Measurements from ENCODE around the gene TFF3. TPM values are rescaled to one million over a fixed set of nuclear protein-coding genes. Genes with fewer than 3 reads are reported as not detected.

The TFF3 gene
- total RNA-seq, 1 experiment from 2014 or later: not detected

DNA sequence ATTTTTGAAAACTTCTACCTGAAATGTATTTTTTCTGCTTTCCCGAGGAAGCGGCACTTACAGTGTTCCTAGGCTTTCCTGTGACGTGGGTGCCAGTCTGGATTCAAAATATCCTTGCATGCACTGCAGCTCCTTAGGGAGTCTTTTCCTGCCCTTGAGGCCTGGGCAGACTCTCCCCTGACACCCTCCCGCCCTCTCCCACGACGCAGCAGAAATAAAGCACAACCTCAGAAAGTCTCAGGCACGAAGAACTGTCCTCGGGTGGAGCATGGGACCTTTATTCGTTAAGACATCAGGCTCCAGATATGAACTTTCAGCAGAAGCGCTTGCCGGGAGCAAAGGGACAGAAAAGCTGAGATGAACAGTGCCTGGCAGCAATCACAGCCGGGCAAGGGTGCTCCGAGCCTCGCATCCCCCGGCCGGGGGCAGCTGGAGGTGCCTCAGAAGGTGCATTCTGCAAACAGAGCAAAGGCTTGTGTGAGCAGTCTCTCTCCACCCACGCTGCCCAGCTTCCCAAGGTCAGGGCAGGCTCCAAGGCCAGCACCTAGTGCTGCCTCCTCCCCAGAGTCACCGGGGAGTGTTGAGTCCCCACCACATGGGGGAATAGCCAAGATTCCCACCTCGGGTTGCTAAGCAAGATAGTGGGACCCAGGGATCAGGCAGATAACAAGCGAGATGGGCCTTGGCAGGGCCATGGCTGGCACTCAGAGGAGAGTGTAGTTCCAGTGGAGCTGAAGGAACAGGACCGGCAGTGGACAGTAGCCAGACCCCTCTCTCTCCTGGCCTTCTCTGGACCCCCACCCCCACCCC, 3.2 kb downstream of the TFF3 start:
- no peaks in the 10 kb centered on the region for H3K36me3 ChIP-seq (ENCODE audit: low read depth)
- H2AFZ ChIP-seq: no peak overlapping the region
- H3K4me3 ChIP-seq: no peak overlapping the region
- no peaks in the 10 kb centered on the region for H3K4me1 ChIP-seq (replicated peaks; ENCODE audit: insufficient read depth)
- H3K27ac ChIP-seq: no peak overlapping the region
- intact Hi-C loops (cut with micrococcal nuclease; ENCODE audit: unreplicated experiment): no loop called here
- BruUV-seq (replicated peaks): no TSS peak
- H3K9me2 ChIP-seq (ENCODE audit: insufficient read depth): no peaks in the 10 kb centered on the region
- CTCF ChIA-PET: interaction anchor here (0.6 to 0.7 kb wide), 2 partner anchors 55 to 268 kb away, joined by 4 to 7 read pairs; partner anchors contain the start of gene TFF1
- H3K27me3 ChIP-seq (ENCODE audit: insufficient read depth, low read depth): no peaks in the 10 kb centered on the region
- DNase-seq: no peak
- H3F3A ChIP-seq (ENCODE audit: insufficient read depth, low read depth): no peaks in the 10 kb centered on the region
- POLR2A ChIA-PET (ENCODE audit: unreplicated experiment): no interaction called here
- TF ChIP-seq, protein P1, sequence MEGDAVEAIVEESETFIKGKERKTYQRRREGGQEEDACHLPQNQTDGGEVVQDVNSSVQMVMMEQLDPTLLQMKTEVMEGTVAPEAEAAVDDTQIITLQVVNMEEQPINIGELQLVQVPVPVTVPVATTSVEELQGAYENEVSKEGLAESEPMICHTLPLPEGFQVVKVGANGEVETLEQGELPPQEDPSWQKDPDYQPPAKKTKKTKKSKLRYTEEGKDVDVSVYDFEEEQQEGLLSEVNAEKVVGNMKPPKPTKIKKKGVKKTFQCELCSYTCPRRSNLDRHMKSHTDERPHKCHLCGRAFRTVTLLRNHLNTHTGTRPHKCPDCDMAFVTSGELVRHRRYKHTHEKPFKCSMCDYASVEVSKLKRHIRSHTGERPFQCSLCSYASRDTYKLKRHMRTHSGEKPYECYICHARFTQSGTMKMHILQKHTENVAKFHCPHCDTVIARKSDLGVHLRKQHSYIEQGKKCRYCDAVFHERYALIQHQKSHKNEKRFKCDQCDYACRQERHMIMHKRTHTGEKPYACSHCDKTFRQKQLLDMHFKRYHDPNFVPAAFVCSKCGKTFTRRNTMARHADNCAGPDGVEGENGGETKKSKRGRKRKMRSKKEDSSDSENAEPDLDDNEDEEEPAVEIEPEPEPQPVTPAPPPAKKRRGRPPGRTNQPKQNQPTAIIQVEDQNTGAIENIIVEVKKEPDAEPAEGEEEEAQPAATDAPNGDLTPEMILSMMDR (conservative IDR thresholded peaks at IDR 0.05): no peak
- no peak for TF ChIP-seq EZH2 (IDR thresholded peaks at IDR 0.05; ENCODE audit: low read depth)
- H3K9me3 ChIP-seq (ENCODE audit: insufficient read depth, low read depth): no peaks in the 10 kb centered on the region
- H3K4me2 ChIP-seq: no peak overlapping the region
- H3K79me2 ChIP-seq (ENCODE audit: low read depth): no peaks in the 10 kb centered on the region
- no peaks in the 10 kb centered on the region for H4K20me1 ChIP-seq (ENCODE audit: insufficient read depth)

DNA sequence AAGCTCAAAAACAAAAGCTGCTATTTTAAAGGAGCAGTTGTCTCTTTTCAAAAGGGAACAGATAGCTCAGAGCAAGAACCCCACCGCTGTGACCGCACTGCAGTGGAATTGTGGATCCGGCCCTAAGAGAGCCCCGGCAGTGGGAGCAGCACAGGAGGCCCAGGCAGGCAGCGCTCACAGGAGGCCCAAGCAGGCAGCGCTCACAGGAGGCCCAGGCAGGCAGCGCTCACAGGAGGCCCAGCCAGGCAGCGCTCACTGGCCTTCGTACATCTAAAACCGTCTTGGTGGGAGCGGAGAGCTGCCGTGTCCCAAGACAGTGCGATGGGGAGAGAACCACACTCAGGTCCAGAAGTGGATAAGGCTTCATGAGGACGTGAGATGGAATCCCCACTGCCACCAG, 4.0 kb downstream of the TFF3 start:
- POLR2A ChIA-PET (ENCODE audit: unreplicated experiment): no interaction called here
- no peak for DNase-seq
- CTCF ChIA-PET: interaction anchor here (0.6 kb wide), 1 partner anchor 269 kb away, joined by 4 read pairs; no protein-coding TSS in a partner anchor
- H3K4me3 ChIP-seq: no peak overlapping the region
- H3K27ac ChIP-seq: no peak overlapping the region
- H3K4me2 ChIP-seq: no peak overlapping the region
- no peak overlapping the region for H2AFZ ChIP-seq
- intact Hi-C loops (cut with micrococcal nuclease; ENCODE audit: unreplicated experiment): no loop called here
- H3F3A ChIP-seq (ENCODE audit: insufficient read depth, low read depth): no peaks in the 10 kb centered on the region
- TF ChIP-seq, protein P1 (conservative IDR thresholded peaks at IDR 0.05): no peak
- TF ChIP-seq EZH2 (IDR thresholded peaks at IDR 0.05; ENCODE audit: low read depth): no peak
- no TSS peak for BruUV-seq (replicated peaks)
- H4K20me1 ChIP-seq (ENCODE audit: insufficient read depth): no peaks in the 10 kb centered on the region
- H3K36me3 ChIP-seq (ENCODE audit: low read depth): no peaks in the 10 kb centered on the region
- no peaks in the 10 kb centered on the region for H3K79me2 ChIP-seq (ENCODE audit: low read depth)
- no peaks in the 10 kb centered on the region for H3K9me3 ChIP-seq (ENCODE audit: insufficient read depth, low read depth)
- H3K27me3 ChIP-seq (ENCODE audit: insufficient read depth, low read depth): no peaks in the 10 kb centered on the region
- H3K9me2 ChIP-seq (ENCODE audit: insufficient read depth): no peaks in the 10 kb centered on the region
- H3K4me1 ChIP-seq (replicated peaks; ENCODE audit: insufficient read depth): no peaks in the 10 kb centered on the region

DNA sequence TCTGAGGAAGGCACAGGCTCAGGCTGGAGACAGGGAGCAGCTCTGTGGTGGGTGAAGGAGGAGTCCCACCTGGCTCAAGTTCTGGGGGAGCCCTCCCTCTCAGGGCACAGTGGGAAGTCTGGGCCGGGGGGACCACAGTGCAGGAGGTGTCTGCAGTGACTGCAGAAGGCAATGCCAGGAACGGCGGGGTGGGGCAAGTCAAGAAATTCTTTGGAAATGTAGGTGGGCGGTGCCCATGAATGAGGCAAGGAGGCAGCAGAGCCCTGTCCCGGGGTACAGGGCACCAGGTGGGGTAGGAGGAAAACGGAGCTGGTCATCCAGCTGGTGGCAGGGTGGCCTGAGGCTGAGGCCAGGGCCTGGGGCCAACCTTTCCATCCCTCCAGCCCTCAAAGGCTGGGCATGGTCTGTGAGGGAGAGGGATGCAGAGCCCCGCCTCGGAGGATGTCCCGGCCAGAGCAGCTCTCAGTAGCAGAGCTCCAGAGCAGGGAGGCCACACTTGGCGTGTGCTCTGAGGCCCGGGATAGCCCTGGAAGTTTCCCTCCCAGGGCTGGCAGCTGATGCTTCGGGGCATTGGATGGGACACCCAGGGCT, 4.7 kb downstream of the TFF3 start:
- DNase-seq: no peak
- TF ChIP-seq, protein P1 (conservative IDR thresholded peaks at IDR 0.05): no peak
- no peak for TF ChIP-seq EZH2 (IDR thresholded peaks at IDR 0.05; ENCODE audit: low read depth)
- Histone ChIP-seq H3K9me2 (ENCODE audit: insufficient read depth) (no peaks in the 10 kb centered on the region), H3K4me2 (no peak overlapping the region), H3F3A (ENCODE audit: insufficient read depth, low read depth) (no peaks in the 10 kb centered on the region), H3K27me3 (ENCODE audit: insufficient read depth, low read depth) (no peaks in the 10 kb centered on the region), H3K79me2 (ENCODE audit: low read depth) (no peaks in the 10 kb centered on the region), H3K4me1 (replicated peaks; ENCODE audit: insufficient read depth) (no peaks in the 10 kb centered on the region), H2AFZ (no peak overlapping the region), H3K9me3 (ENCODE audit: insufficient read depth, low read depth) (no peaks in the 10 kb centered on the region), H3K27ac (no peak overlapping the region), H3K36me3 (ENCODE audit: low read depth) (no peaks in the 10 kb centered on the region), H3K4me3 (no peak overlapping the region), H4K20me1 (ENCODE audit: insufficient read depth) (no peaks in the 10 kb centered on the region)
- intact Hi-C loops (cut with micrococcal nuclease; ENCODE audit: unreplicated experiment): no loop called here
- BruUV-seq (replicated peaks): no TSS peak
- ChIA-PET CTCF (interaction anchor here (0.6 to 0.7 kb wide), 2 partner anchors 140 to 275 kb away, joined by 3 to 6 read pairs; no protein-coding TSS in a partner anchor), POLR2A (ENCODE audit: unreplicated experiment) (no interaction called here)
